ENCODE measurements around the gene STARD9. TPM values are rescaled to one million over a fixed set of nuclear protein-coding genes. Genes with fewer than 3 reads are reported as not detected.

STARD9 gene
- total and polyA plus RNA-seq, 2 of the 13 experiments (the other 11 are each of a cell fraction or from before 2014, with no cell fraction given): 5.3 to 7.5 TPM

DNA sequence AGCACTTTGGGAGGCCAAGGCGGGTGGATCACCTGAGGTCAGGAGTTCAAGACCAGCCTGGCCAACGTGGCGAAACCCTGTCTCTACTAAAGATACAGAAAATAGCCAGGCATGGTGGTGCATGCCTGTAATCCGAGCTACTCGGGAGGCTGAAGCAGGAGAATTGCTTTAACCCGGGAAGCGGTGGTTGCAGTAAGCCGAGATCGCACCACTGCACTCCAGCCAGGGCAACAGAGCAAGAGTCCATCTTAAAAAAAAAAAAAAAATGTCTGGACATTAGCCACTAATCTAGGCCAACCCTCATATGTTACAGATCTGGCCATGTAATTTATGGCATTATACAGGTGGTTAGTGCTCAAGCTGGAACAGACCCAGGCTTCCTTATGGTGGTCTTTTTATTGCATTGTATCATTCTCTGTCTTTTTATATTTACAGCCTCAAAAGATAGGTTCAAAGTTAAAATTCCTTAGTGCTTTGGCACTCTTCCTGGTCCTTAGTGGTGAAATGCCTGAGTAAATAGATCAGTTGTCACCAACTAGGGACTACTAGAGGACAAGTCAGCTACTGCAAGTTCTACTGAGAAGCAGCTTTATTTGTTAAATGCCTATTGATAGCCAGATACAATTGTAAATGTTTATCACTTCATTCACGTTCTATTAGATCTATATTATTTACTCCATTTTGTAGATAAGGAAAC is 16.0 kb downstream of the STARD9 start (continued):
- TF ChIP-seq, protein P1, sequence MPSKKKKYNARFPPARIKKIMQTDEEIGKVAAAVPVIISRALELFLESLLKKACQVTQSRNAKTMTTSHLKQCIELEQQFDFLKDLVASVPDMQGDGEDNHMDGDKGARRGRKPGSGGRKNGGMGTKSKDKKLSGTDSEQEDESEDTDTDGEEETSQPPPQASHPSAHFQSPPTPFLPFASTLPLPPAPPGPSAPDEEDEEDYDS (CRISPR knock-in tag; IDR thresholded peaks at IDR 0.05): no peak
- no peak for TF ChIP-seq ZNF34 (CRISPR knock-in tag; IDR thresholded peaks at IDR 0.05; ENCODE audit: borderline replicate concordance)
- TF ChIP-seq, protein P2, sequence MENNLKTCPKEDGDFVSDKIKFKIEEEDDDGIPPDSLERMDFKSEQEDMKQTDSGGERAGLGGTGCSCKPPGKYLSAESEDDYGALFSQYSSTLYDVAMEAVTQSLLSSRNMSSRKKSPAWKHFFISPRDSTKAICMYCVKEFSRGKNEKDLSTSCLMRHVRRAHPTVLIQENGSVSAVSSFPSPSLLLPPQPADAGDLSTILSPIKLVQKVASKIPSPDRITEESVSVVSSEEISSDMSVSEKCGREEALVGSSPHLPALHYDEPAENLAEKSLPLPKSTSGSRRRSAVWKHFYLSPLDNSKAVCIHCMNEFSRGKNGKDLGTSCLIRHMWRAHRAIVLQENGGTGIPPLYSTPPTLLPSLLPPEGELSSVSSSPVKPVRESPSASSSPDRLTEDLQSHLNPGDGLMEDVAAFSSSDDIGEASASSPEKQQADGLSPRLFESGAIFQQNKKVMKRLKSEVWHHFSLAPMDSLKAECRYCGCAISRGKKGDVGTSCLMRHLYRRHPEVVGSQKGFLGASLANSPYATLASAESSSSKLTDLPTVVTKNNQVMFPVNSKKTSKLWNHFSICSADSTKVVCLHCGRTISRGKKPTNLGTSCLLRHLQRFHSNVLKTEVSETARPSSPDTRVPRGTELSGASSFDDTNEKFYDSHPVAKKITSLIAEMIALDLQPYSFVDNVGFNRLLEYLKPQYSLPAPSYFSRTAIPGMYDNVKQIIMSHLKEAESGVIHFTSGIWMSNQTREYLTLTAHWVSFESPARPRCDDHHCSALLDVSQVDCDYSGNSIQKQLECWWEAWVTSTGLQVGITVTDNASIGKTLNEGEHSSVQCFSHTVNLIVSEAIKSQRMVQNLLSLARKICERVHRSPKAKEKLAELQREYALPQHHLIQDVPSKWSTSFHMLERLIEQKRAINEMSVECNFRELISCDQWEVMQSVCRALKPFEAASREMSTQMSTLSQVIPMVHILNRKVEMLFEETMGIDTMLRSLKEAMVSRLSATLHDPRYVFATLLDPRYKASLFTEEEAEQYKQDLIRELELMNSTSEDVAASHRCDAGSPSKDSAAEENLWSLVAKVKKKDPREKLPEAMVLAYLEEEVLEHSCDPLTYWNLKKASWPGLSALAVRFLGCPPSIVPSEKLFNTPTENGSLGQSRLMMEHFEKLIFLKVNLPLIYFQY (CRISPR knock-in tag; IDR thresholded peaks at IDR 0.05; ENCODE audit: borderline replicate concordance): no peak
- no peak for TF ChIP-seq MAZ (IDR thresholded peaks at IDR 0.05; ENCODE audit: borderline replicate concordance, low read depth, low read length)
- 0 out of 2 replicates have a peak, but pooled peaks have one; percentile 18 for TF ChIP-seq MAZ (CRISPR knock-in tag; IDR thresholded peaks at IDR 0.05; ENCODE audit: low read depth)
- no peak for TF ChIP-seq GFI1 (CRISPR knock-in tag; IDR thresholded peaks at IDR 0.05; ENCODE audit: borderline replicate concordance)
- TF ChIP-seq ZNF350 (CRISPR knock-in tag; IDR thresholded peaks at IDR 0.05; ENCODE audit: borderline replicate concordance, low read depth): no peak
- TF ChIP-seq ZKSCAN5 (CRISPR knock-in tag; IDR thresholded peaks at IDR 0.05): no peak
- TF ChIP-seq, protein P3, sequence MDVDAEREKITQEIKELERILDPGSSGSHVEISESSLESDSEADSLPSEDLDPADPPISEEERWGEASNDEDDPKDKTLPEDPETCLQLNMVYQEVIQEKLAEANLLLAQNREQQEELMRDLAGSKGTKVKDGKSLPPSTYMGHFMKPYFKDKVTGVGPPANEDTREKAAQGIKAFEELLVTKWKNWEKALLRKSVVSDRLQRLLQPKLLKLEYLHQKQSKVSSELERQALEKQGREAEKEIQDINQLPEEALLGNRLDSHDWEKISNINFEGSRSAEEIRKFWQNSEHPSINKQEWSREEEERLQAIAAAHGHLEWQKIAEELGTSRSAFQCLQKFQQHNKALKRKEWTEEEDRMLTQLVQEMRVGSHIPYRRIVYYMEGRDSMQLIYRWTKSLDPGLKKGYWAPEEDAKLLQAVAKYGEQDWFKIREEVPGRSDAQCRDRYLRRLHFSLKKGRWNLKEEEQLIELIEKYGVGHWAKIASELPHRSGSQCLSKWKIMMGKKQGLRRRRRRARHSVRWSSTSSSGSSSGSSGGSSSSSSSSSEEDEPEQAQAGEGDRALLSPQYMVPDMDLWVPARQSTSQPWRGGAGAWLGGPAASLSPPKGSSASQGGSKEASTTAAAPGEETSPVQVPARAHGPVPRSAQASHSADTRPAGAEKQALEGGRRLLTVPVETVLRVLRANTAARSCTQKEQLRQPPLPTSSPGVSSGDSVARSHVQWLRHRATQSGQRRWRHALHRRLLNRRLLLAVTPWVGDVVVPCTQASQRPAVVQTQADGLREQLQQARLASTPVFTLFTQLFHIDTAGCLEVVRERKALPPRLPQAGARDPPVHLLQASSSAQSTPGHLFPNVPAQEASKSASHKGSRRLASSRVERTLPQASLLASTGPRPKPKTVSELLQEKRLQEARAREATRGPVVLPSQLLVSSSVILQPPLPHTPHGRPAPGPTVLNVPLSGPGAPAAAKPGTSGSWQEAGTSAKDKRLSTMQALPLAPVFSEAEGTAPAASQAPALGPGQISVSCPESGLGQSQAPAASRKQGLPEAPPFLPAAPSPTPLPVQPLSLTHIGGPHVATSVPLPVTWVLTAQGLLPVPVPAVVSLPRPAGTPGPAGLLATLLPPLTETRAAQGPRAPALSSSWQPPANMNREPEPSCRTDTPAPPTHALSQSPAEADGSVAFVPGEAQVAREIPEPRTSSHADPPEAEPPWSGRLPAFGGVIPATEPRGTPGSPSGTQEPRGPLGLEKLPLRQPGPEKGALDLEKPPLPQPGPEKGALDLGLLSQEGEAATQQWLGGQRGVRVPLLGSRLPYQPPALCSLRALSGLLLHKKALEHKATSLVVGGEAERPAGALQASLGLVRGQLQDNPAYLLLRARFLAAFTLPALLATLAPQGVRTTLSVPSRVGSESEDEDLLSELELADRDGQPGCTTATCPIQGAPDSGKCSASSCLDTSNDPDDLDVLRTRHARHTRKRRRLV (CRISPR knock-in tag; IDR thresholded peaks at IDR 0.05): no peak
- no peak for TF ChIP-seq SMARCE1 (IDR thresholded peaks at IDR 0.05; ENCODE audit: borderline replicate concordance)
- TF ChIP-seq ZNF652 (CRISPR knock-in tag; IDR thresholded peaks at IDR 0.05; ENCODE audit: borderline replicate concordance, low read depth): no peak
- TF ChIP-seq, protein P4, sequence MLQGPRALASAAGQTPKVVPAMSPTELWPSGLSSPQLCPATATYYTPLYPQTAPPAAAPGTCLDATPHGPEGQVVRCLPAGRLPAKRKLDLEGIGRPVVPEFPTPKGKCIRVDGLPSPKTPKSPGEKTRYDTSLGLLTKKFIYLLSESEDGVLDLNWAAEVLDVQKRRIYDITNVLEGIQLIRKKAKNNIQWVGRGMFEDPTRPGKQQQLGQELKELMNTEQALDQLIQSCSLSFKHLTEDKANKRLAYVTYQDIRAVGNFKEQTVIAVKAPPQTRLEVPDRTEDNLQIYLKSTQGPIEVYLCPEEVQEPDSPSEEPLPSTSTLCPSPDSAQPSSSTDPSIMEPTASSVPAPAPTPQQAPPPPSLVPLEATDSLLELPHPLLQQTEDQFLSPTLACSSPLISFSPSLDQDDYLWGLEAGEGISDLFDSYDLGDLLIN (CRISPR knock-in tag; IDR thresholded peaks at IDR 0.05; ENCODE audit: borderline replicate concordance): no peak
- TF ChIP-seq, protein P5, sequence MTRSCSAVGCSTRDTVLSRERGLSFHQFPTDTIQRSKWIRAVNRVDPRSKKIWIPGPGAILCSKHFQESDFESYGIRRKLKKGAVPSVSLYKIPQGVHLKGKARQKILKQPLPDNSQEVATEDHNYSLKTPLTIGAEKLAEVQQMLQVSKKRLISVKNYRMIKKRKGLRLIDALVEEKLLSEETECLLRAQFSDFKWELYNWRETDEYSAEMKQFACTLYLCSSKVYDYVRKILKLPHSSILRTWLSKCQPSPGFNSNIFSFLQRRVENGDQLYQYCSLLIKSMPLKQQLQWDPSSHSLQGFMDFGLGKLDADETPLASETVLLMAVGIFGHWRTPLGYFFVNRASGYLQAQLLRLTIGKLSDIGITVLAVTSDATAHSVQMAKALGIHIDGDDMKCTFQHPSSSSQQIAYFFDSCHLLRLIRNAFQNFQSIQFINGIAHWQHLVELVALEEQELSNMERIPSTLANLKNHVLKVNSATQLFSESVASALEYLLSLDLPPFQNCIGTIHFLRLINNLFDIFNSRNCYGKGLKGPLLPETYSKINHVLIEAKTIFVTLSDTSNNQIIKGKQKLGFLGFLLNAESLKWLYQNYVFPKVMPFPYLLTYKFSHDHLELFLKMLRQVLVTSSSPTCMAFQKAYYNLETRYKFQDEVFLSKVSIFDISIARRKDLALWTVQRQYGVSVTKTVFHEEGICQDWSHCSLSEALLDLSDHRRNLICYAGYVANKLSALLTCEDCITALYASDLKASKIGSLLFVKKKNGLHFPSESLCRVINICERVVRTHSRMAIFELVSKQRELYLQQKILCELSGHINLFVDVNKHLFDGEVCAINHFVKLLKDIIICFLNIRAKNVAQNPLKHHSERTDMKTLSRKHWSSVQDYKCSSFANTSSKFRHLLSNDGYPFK (CRISPR knock-in tag; IDR thresholded peaks at IDR 0.05; ENCODE audit: borderline replicate concordance): no peak
- no peak for TF ChIP-seq ZSCAN25 (CRISPR knock-in tag; IDR thresholded peaks at IDR 0.05)
